C1 segment of cervical spinal cord (tissue), 14 donors: ENCODE results near the gene WDR73.
"Not testable (repeated sequence)": the region's sequence is repeated elsewhere in the genome, so short reads cannot be mapped to it uniquely, and the experiment has no call there.

Experiments used
- DNase-seq, 14 donors: peaks; one replicate each; lab custom pipeline; 2025; lab: John Stamatoyannopoulos, UW

The WDR73 gene

DNA sequence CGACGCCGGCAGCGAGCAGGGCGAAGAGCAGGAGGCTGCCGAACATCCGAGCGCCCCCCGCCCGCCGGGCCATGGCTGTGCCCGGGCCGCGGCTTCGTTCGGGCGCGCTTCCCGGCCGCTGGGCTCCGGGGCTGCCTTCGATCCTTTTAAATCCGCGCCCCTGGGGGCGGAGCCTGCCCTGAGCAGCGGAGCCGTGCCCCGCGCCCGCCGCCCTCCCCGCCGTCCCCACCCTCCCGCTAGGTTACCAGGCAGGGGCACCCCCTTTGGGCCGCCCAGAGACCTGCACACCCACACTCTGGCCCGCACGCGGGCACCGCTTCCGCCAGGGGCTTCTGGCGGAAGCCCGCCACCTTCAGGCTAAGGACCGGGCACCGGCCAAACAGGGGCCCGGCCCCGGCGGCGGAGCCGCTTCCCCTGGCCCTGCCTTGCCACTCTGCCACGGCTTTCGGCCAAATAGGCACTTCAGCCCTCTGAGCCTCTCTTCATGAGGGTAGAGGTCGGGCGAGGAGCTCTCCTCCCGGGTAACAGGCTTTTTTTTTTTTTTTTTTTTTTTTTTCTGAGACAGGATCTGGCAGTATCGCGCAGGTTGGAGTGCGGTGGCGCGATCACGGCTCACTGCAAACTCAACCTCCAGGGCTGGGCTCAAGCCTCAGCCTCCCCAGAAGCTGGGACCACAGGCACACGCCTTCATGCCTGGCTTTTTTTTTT is 4.2 kb upstream of the WDR73 start, which contains the start of gene NMB:
Gene NMB, minus strand, starts transcription at position 120 of the 708 bp plus-strand sequence. Its CDS starts 47 bp downstream, at position 73.
- DNase-seq, result peak in 13 of 14 donors; percentile 19 to 80 (median 48)

DNA sequence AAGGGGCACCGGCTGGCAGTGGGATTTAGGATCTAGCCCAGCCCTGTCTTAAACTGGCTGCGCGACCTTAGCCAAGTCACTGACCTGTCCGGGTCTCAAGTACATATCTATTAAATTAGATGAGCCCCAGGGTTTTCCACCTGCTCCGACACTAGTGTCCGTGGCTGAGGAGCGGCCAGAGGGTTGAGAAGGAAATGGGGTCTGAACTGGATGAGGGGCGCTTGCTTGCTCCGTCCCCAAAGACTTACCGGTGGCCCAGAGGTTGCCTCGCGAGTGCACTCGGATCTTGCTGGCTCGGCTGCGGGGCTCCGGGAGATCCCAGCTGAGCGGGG is 3.6 kb upstream of the WDR73 start:
- DNase-seq, result no peak

DNA sequence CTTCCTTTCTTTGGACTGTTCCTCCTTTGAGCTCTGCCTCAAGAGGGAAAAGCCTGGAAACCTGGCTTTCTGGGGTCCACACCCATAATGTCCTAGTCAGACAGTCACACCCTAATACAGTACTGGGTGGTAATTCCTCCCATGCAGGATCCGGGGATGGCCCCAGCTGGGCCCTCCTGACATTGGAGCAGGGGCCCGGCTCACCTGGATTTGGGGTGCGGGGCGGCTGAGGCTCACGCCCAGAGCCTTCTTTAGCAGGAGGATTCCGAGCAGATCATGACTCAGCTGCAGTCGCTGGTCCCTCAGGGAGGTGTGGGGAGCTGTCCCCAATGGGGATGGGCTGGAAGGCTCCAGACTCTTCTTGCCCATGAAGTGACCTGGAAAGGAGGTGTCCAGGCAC is 2.9 kb upstream of the WDR73 start:
- DNase-seq, result no peak

DNA sequence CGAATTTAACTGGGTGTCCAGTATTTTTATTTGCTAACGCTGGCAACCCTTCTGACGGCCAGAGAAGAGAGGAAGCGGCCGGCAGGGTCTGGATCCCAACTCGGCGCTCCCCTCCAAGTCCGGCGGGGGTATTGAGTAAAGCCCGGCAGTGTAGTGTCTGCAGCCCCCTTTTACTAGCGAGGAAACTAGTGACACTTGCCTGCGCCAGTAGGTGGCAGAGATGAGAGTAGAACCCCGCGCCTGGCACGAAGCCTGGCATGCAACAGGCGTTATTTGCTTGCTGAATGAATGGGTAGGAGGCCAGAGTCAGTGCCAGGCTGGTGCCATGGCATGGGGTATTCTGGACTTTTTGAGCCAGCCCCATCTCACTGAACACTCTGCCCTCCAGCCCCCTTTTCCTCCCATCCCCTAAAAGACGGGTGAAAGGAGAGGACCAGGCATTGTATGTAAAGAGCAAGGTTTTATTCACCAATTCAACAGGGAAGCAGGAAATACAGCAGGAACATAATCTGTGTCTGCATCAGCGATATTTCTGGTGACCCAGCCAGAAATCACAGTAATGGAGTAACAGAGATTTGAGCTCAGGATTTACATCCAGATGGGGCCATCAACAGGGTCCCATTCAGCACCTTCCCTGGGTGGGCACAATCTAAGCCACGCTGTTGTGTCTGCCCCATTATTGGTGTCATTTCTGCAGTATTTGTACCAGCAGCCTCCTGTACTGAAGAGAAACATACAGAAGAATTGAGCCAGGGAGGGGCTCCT is 788 bp upstream of the WDR73 start:
- DNase-seq, result peak in 13 of 14 donors; percentile 9 to 84 (median 68)

DNA sequence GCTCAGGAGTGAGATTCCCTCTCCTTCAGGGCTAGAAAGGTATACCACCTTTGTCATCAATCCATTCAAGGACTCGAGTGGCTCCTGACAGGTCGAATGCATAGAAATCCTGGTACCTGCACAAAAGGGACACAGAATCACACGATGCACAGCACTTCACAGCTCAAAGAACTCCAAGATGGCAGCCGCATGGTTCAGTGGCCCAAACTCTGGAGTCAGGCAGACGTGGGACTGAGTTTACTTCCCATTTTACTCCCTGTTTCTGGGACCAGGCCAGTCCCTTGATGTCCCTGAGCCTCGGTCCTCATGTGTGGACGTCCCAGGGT is 536 bp downstream of the WDR73 start:
- no peak for DNase-seq

DNA sequence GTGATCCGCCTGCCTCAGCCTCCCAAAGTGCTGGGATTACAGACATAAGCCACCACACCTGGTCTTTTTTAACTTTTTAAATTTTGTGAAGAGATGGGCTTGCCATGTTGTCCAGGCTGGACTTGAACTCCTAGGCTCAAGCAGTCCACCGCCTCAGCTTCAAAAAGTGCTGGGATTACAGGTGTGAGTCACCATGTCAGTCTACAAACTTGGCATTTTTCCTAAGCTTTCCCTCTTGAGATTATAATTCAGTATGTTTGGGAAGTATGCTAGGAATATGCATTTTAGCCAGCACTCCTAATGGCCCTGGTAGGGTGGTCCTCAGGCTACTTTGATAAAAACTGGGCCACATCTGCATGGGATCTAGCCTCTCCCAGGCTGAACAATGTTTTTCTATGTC is 4.4 kb downstream of the WDR73 start:
- DNase-seq, result no peak

DNA sequence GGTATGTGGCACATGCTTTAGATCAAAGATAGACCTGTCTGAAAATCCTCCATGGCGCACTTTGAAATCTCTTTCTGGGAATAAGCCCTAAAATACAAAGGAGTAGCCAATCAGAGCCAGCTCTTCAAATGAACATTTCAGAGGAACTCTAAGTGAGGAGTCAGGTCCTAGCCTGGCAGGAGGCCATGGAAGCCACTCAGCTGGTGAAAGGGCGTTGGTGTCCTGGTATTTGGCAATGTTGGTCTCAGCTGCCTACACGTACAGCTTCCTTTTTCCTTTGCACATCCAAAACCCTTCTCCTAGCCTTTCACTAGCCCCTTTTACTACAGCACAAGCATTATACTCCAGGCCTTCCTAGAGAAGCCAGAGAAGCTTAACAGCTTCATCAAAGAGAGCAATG is 5.5 kb downstream of the WDR73 start:
- no peak for DNase-seq

DNA sequence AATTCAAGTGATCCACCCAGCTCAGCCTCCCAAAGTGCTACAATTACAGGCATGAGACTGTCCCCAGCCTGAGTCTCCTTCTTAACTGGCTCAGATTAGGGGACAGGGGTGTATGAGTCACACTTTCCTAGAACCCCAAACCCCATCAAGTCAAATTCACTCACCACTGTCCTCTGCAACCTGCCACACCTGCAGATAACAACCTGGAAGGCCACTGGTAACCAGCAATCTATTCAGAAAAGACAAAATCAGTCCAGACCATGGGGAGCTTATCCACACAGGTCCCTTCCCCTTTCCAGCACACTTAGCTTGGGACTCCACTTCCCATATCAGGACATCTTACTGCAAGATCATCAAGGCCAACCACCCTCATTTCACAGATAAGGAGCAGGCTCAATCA is 6.4 kb downstream of the WDR73 start:
- DNase-seq, result no peak

DNA sequence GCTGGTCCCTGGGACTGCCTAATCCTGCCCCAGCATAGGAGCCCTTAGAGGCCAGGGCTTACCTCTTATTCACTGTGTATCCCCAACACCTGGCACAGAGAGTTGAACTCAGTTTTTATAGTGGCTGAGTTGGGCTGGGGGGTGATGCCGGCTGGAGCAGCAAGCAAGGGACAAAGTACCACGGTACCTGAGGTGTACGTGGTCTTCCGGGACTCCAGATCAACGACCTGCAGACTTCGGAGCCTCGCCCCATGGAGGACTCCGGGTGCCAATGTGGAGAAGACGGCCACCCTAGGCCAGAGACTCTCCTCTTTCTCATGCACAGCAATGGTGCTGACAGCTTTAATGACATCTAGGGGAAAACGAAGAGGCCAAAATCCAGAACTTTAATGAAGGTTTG is 8.1 kb downstream of the WDR73 start:
- no peak for DNase-seq

DNA sequence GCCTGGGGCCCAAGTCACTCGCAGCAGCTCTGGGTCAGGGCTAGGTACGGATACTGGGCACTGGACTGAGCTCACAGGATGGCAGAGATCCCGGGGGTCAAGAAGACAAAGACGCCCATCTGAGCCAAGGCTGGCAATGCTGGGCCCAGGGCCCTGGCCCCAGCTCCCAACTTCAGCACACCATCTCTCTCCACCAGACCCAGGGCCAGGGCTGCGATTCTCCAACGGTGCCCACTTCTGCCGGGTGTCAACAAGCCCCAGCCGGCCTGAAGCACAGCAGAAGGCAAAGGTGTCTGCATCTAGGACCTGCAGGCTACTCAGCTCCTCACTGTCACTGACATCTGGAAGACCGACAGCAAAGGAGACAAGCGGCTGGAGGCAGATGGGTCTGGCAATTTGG is 8.6 kb downstream of the WDR73 start:
- peak in 4 of 14 donors; percentile 9 to 41 (median 14) for DNase-seq

DNA sequence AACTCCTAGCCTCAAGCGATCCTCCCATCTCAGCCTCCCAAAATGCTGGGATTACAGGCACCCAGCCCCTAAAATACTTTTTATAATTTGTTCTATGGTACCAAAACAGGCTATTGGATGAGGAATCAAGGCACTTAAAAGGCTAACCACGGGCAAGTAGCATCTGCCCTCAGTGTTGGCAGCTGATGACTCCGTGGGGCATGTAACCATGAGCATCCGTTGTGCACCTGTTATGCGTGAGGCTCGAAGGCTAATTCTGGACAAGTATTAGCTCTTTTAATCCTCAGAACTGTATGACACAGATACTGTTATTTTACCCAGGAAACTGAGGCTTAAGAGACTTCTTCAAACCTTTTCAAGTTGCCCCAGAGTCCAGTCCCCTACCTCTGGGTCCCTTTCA is 10.2 kb downstream of the WDR73 start:
- DNase-seq, result no peak

DNA sequence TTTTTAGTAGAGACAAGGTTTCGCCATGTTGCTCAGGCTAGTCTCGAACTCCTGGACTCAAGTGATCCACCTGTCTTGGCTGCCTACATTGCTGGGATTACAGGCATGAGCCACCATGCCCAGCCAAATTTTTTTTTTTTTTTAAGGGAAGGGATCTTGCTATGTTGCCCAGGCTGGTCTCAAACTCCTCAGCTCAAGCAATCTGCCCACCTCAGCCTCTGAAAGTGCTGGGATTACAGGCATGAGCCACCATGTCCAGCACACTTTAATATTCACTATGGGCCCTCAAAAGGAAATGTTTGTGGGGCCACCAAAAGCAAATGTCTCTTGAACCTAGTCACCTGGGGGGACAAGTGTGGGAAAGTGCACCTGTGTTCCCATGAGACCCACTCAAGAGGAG is 11.4 kb downstream of the WDR73 start:
- DNase-seq, result not testable (repeated sequence)

DNA sequence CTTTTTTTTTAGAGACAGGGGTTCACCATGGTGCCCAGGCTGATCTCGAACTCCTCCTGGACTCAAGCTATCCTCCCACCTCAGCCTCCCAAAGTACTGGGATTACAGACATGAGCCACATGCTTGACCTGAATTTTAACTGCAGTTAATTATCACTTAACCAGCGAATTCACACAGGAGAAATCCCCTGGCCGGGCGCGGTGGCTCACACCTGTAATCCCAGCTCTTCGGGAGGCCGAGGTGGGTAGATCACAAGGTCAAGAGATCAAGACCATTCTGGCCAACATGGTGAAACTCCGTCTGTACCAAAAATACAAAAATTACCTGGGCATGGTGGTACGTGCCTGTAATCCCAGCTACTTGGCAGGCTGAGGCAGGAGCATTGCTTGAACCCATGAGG is 12.2 kb downstream of the WDR73 start:
- DNase-seq, result not testable (repeated sequence)

DNA sequence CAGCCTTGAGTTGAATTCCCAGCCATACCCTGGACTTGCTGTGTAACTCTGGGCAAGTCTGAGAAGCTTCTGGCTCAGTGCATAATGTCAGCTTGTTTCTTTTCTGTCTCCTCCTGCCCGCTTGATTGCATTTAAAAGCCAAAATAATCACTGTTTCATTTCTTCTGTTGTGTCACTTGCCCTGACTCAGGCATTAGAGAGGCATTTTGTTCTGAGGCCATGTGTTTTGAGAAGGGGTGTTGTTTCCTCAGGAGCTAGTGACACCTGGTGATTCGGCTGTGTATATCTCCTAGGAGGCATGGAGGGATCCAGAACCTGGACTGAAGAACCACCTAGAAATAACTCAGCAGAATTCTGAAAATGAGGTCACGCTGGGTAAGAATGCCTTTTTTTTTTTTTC is 16.0 kb downstream of the WDR73 start:
- DNase-seq, result peak in 4 of 14 donors; percentile 8 to 47 (median 26)

DNA sequence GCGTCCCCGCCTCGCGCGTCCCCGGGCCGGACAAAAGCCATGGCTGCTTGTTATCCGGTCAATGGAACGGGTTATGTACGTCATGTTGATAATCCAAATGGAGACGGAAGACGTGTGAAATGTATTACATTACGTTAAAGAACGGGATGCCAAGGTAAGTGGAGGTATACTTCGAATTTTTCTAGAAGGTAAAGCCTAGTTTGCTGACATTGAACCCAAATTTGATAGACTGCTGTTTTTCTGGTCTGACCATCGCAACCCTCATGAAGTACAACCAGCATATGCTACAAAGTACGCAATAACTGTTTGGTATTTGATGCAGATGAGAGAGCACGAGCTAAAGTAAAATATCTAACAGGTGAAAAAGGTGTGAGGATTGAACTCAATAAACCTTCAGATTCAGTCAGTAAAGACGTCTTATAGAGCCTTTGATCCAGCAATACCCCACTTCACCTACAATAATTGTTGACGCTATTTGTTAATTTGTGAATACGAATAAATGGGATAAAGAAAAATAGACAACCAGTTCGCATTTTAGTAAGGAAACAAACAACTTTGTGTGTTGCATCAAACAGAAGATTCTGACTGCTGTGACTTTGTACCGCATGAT is 19.8 kb downstream of the WDR73 start:
- peak in 1 of 14 donors; percentile 46 for DNase-seq

DNA sequence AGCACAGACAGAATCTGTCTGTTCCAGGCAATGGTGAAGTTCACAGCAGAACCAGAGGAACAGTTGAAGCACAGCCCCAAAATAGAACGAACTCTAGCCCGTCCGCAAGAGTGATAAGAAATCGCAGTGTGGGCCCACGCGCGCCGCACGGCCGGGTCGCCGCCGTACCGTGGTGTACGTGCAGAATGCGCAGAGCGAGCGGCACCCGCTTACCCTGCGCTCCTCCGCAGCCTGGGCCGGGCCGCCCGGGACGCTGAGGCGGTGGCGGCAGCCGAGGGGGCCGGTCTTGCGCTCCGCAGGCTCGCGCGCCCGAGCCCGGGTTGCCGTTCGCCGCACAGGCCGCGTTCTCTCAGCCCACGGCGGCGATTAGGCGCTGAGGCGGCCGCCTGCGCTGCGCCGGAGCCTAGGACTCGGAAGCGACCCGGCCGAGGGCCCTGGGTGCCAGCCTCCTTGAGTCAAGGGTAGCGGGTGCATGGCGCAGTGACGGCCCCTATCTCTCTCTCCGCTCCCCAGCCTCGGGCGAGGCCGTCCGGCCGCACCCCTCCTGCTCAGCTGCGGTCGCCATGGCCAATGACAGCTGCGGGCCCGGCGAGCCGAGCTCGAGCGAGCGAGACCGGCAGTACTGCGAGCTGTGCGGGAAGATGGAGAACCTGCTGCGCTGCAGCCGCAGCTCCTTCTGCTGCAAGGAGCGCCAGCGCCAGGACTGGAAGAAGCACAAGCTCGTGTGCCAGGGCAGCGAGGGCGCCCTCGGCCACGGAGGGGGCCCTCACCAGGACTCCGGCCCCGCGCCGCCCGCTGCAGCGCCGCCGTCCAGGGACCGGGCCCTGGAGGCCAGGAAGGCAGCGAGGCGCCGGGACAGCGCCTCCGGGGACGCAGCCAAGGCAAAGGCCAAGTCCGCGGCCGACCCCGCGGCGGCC is 20.5 kb downstream of the WDR73 start:
- DNase-seq, result peak in 12 of 14 donors; percentile 45 to 87 (median 74)

DNA sequence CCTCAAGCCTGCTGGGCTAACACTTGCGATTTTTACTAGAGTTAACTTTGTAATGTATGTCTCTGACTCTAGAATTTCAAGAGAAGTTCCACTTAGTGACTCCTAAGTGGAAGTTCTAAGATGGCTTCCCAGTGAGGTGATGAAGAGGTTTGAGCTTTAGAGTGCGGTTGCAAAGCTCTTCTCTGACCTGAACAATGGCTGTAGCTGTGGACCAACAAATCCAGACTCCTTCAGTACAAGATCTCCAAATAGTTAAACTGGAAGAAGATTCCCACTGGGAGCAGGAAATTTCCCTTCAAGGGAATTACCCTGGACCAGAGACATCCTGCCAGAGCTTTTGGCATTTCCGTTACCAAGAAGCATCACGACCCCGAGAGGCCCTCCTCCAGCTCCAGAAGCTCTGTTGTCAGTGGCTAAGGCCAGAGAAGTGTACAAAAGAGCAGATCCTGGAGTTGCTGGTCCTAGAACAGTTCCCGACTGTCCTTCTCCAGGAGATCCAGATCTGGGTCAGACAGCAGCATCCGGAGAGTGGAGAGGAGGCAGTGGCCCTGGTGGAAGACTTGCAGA is 22.3 kb downstream of the WDR73 start:
- no peak for DNase-seq

DNA sequence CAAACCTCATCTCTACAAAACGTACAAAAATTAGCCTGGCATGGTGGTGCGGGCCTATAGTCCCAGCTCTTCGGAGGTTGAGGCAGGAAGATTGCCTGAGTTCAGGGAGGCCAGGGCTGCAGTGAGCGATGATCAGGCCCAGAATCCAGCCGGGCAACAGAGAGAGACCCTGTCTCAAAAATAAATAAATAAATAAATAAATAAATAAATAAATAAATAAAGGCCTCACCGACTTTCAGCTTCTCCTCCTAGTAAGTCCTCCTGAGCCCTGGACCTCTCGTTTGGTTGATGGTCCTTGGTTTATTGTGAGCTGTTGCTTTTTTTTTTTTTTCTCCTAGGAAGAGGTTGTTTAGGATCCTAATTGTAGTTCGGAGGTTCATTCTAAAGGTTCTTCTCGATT is 25.1 kb downstream of the WDR73 start:
- no peak for DNase-seq

DNA sequence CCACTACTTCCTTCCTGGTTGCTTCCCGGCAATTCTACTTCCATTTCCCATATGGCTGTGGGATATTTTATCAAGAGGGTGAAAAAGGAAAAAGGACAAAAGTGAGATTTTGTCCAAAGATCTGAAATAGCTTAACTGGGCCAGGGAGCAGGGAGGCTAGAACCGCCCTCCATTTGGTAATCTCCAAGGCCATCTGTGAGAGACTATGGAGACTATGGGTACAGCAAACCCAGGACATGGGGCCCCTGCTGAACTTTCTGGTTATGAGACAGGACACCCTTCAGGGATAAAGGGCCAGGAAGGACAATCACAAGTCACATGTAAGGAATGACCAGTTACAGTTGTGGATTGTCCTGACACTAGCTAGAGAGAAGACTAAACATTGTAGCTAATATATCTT is 29.0 kb downstream of the WDR73 start:
- no peak for DNase-seq

DNA sequence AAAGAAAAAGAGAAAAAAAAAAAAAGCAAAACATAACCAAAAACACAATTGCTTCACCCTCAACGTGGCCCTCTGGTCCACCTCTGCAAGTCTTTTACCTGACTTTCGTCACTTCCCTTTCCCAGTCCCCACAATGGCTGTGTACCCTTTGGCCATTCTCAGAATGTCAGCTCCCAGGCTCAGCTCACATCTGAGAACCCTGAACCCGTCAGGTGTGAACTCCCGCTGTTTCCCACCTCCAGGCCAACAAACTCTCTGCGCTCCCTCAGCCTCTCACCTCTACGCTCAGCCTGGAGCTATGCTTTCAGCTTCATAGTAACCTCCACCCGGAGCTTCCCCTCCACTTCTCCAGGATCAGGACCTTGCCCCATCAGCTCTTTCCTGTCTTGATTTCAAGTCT is 29.7 kb downstream of the WDR73 start:
- DNase-seq, result no peak

DNA sequence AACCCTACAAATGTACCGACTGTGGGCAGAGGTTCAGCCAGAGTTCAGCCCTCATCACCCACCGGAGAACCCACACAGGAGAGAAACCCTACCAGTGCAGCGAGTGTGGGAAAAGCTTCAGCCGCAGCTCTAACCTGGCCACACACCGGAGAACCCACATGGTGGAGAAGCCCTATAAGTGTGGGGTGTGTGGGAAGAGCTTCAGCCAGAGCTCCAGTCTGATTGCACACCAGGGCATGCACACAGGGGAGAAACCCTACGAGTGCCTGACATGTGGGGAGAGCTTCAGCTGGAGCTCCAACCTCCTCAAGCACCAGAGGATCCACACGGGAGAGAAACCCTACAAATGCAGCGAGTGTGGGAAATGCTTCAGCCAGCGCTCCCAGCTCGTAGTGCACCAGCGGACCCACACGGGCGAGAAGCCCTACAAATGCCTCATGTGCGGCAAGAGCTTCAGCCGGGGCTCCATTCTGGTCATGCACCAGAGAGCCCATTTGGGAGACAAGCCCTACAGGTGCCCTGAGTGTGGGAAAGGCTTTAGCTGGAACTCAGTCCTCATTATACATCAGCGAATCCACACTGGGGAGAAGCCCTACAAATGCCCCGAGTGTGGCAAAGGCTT is 32.6 kb downstream of the WDR73 start:
- no peak for DNase-seq
